Lower lobe of right lung (tissue), 2 donors: Measurements from ENCODE around the gene SCAF11. TPM values are rescaled to one million over a fixed set of nuclear protein-coding genes. Genes with fewer than 3 reads are reported as not detected.

Source experiments
- ATAC-seq, 2 donors: fragments of 200-7000 bp; cut with Tn5 transposase; one replicate each; pipeline ENCODE4 v1.9.1; 2020 to 2022; ENCODE audit warnings: mild to moderate bottlenecking in 2 of 2, moderate library complexity in 2 of 2
- DNase-seq: peaks from one replicate; pipeline ENCODE4 v3.0.0-alpha.2; 2020
- H3K27ac ChIP-seq: fragments of 200-600 bp; one replicate; pipeline ENCODE4 v1.8.0; 2022
- H3K27me3 ChIP-seq: fragments of 200-600 bp; one replicate; pipeline ENCODE4 v1.8.0; 2022; ENCODE audit warnings: low read depth
- H3K36me3 ChIP-seq: fragments of 200-600 bp; one replicate; pipeline ENCODE4 v1.8.0; 2022; ENCODE audit warnings: mild to moderate bottlenecking
- H3K4me1 ChIP-seq: fragments of 200-600 bp; one replicate; pipeline ENCODE4 v1.8.0; 2022
- H3K4me3 ChIP-seq: fragments of 200-600 bp; one replicate; pipeline ENCODE4 v1.8.0; 2022; ENCODE audit warnings: mild to moderate bottlenecking
- H3K9me3 ChIP-seq: fragments of 200-600 bp; one replicate; pipeline ENCODE4 v1.8.0; 2022
- intact Hi-C: fragments of 100-400 bp; cut with DNase I; formaldehyde crosslinking; loops from one replicate; pipeline ENCODE4 v1.11.0; 2022
- total RNA-seq: library from RNA; stranded (reverse); fragmentation: NEBNext Ultra II Directional; extraction: Animal tissue kit (Norgen Biotek cat#: 25700); gene quantifications from one replicate; pipeline ENCODE4 v1.2.1, GENCODE V29; 2021
- TF ChIP-seq, protein P1 (sequence below): fragments of 200-600 bp; IDR thresholded peaks from one replicate; pipeline ENCODE4 v1.8.0; 2022; ENCODE audit warnings: antibody characterized with exemption, mild to moderate bottlenecking
- donor health status: DM: no; HTN: yes; CAD: no; lungs with severe emphysema.

SCAF11 gene
- total RNA-seq, 1 donor from 2014 or later, result 129 TPM

DNA sequence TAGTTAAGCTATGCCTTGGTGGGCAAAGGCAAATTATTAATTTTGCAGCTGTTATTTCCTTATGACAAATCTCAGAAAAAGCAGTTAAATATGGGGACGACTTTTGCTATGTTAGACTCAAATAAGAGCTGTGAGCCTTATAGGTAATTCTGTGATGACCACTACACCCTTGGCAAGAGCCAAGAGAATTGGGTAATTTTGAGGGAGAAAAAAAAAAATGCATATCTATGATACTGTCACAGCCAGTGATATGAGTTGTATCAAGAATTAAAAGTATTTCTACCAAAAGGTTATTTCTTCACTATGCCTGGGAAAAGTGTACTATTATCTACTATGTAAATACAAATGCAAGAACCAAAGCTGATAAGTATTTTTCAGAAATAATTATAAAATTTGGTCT, 43.9 kb downstream of the SCAF11 start:
- H3K4me3 ChIP-seq, result no peak overlapping the region
- H3K9me3 ChIP-seq, result no peaks in the 10 kb centered on the region
- TF ChIP-seq, protein P1, sequence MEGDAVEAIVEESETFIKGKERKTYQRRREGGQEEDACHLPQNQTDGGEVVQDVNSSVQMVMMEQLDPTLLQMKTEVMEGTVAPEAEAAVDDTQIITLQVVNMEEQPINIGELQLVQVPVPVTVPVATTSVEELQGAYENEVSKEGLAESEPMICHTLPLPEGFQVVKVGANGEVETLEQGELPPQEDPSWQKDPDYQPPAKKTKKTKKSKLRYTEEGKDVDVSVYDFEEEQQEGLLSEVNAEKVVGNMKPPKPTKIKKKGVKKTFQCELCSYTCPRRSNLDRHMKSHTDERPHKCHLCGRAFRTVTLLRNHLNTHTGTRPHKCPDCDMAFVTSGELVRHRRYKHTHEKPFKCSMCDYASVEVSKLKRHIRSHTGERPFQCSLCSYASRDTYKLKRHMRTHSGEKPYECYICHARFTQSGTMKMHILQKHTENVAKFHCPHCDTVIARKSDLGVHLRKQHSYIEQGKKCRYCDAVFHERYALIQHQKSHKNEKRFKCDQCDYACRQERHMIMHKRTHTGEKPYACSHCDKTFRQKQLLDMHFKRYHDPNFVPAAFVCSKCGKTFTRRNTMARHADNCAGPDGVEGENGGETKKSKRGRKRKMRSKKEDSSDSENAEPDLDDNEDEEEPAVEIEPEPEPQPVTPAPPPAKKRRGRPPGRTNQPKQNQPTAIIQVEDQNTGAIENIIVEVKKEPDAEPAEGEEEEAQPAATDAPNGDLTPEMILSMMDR, result no peak
- H3K27ac ChIP-seq, result no peak overlapping the region
- DNase-seq (no peak), ATAC-seq (no peak)
- H3K36me3 ChIP-seq, result peaks cover 87% of the 10 kb centered on the region
- intact Hi-C loops, result no loop called here
- H3K4me1 ChIP-seq, result no peaks in the 10 kb centered on the region
- no peaks in the 10 kb centered on the region for H3K27me3 ChIP-seq

- no peaks in the 10 kb centered on the region for H3K9me3 ChIP-seq
- intact Hi-C loops, result no loop called here
- H3K4me1 ChIP-seq, result no peaks in the 10 kb centered on the region
- H3K27me3 ChIP-seq, result no peaks in the 10 kb centered on the region
- H3K36me3 ChIP-seq, result peaks cover 83% of the 10 kb centered on the region
- no peak overlapping the region for H3K27ac ChIP-seq
- H3K4me3 ChIP-seq, result no peak overlapping the region
- no peak for DNase-seq
- no peak for ATAC-seq
- TF ChIP-seq, protein P1, result no peak
These were observed 45.6 kb downstream of the SCAF11 start for GRCh38 chr12:45944771-45945170.

DNA sequence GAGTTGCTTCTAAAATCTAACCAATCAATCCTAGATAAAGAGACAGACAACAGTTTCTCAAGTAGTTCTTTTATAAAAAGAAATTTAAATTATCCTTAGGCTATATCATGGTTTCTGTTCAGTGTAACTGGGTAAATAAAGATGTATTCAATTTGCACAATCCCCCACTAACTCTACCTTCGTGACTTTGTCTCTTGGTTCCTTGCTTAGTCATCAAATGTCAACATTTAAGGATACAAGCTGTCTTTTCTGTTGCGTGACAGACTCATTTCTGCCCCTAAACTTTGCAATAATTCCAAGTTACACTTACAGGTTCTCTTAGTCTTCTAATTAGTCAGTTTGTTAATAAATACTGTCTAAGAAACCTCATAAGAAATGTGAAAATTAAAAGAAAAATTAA, 50.6 kb downstream of the SCAF11 start:
- no peak overlapping the region for H3K27ac ChIP-seq
- H3K36me3 ChIP-seq, result peaks cover 57% of the 10 kb centered on the region

GRCh38 chr12:45938566-45938965, 51.8 kb downstream of the SCAF11 start:
- intact Hi-C loops, result no loop called here
- ATAC-seq (no peak), DNase-seq (no peak)
- H3K4me1 ChIP-seq, result peaks cover 5% of the 10 kb centered on the region
- no peak overlapping the region for H3K4me3 ChIP-seq
- H3K27me3 ChIP-seq, result no peaks in the 10 kb centered on the region
- no peak overlapping the region for H3K27ac ChIP-seq
- peaks cover 47% of the 10 kb centered on the region for H3K36me3 ChIP-seq
- TF ChIP-seq, protein P1, result no peak
- H3K9me3 ChIP-seq, result no peaks in the 10 kb centered on the region

More for the DNA sequence above, 50.6 kb downstream of the SCAF11 start:
- H3K4me3 ChIP-seq, result no peak overlapping the region
- H3K27me3 ChIP-seq, result no peaks in the 10 kb centered on the region
- H3K4me1 ChIP-seq, result peaks cover 5% of the 10 kb centered on the region
- ATAC-seq (no peak), DNase-seq (no peak)
- H3K9me3 ChIP-seq, result no peaks in the 10 kb centered on the region
- TF ChIP-seq, protein P1, result no peak
- intact Hi-C loops, result no loop called here

DNA sequence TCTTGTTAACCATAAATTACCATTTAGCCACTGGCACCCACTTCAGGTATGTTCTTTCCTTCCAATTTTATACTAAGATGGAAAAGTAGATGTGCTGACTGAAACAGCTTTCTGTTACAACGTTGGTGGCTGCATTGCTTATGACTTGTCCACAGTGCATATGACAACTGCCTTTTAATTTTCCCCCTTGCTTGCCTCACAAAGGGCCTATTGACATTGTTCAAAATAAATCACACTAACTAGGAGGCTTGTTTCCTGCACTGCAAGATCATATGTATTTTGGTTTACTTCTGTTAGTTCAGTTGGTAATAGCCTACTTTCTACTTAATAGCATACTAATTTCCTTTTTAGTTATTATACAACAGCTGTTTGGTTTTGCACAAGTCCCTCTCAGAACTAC, 55.4 kb downstream of the SCAF11 start:
- Histone ChIP-seq H3K36me3 (peaks cover 48% of the 10 kb centered on the region), H3K4me1 (peaks cover 5% of the 10 kb centered on the region), H3K4me3 (no peak overlapping the region), H3K27me3 (no peaks in the 10 kb centered on the region), H3K9me3 (no peaks in the 10 kb centered on the region), H3K27ac (no peak overlapping the region)
- TF ChIP-seq, protein P1, result no peak
- intact Hi-C loops, result no loop called here
- DNase-seq (no peak), ATAC-seq (no peak)

DNA sequence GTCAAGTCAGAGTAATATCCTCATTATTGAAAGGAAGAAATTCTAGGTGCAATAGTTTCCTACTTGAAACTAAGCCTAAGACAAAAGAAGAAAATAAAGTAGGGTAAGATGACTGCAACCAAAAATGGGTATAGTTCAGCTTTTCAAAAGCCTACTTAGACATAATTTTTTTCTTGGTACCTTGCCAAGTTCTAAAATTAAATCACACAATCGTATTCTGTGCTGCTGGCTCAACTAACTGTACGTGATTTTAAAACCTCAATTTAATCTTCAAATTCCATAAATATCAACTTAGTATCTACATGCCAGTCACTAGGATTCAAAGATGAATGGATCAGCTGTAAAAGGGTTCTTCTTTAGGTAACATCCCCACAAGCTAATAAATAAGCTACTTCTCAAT, 56.9 kb downstream of the SCAF11 start:
- intact Hi-C loops, result no loop called here
- no peak for ATAC-seq
- H3K36me3 ChIP-seq, result peaks cover 59% of the 10 kb centered on the region
- TF ChIP-seq, protein P1, result no peak
- H3K4me1 ChIP-seq, result peaks cover 1% of the 10 kb centered on the region
- H3K27ac ChIP-seq, result no peak overlapping the region
- DNase-seq, result no peak
- H3K4me3 ChIP-seq, result no peak overlapping the region
- H3K27me3 ChIP-seq, result no peaks in the 10 kb centered on the region
- H3K9me3 ChIP-seq, result no peaks in the 10 kb centered on the region
